Measurements from ENCODE around the gene ANP32B.

DNA sequence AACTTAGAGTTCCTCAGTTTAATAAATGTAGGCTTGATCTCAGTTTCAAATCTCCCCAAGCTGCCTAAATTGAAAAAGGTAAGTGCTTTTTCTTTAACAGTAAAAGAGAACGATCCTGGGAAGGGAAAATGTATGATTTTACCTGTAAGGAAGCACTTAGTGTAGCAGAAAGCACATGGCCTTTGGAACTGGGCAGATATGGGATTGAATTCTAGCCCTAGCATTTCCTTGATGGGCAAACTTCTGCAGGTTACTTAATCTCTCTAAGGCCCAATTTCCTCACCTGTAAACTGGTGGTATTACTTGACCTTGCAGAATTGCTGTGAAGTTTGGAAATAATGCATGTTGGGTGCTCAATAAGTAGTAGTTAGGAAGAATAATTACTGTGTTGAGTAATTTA, 11.6 kb downstream of the ANP32B start:
- TF ChIP-seq, protein P1, sequence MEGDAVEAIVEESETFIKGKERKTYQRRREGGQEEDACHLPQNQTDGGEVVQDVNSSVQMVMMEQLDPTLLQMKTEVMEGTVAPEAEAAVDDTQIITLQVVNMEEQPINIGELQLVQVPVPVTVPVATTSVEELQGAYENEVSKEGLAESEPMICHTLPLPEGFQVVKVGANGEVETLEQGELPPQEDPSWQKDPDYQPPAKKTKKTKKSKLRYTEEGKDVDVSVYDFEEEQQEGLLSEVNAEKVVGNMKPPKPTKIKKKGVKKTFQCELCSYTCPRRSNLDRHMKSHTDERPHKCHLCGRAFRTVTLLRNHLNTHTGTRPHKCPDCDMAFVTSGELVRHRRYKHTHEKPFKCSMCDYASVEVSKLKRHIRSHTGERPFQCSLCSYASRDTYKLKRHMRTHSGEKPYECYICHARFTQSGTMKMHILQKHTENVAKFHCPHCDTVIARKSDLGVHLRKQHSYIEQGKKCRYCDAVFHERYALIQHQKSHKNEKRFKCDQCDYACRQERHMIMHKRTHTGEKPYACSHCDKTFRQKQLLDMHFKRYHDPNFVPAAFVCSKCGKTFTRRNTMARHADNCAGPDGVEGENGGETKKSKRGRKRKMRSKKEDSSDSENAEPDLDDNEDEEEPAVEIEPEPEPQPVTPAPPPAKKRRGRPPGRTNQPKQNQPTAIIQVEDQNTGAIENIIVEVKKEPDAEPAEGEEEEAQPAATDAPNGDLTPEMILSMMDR (optimal IDR thresholded peaks at IDR 0.05 in 1 of 3, IDR thresholded peaks at IDR 0.05 in 1 of 3, conservative IDR thresholded peaks at IDR 0.05 in 1 of 3; ENCODE audit: extremely low read depth in 1 of 3, insufficient read depth in 2 of 3, low read length in 3 of 3): no peak
- no peak for TF ChIP-seq EZH2 (IDR thresholded peaks at IDR 0.05; ENCODE audit: low read length)
